DMS114 treated with DMSO at 0.1 percent for 48 hours (cell line): Measurements from ENCODE around the gene PPIA.
"Not testable (repeated sequence)": the region's sequence is repeated elsewhere in the genome, so short reads cannot be mapped to it uniquely, and the experiment has no call there.

Source experiments
- DNase-seq: peaks from one replicate; lab custom pipeline; 2025; ENCODE audit not compliant: unreplicated experiment; lab: John Stamatoyannopoulos, UW

The PPIA gene

DNA sequence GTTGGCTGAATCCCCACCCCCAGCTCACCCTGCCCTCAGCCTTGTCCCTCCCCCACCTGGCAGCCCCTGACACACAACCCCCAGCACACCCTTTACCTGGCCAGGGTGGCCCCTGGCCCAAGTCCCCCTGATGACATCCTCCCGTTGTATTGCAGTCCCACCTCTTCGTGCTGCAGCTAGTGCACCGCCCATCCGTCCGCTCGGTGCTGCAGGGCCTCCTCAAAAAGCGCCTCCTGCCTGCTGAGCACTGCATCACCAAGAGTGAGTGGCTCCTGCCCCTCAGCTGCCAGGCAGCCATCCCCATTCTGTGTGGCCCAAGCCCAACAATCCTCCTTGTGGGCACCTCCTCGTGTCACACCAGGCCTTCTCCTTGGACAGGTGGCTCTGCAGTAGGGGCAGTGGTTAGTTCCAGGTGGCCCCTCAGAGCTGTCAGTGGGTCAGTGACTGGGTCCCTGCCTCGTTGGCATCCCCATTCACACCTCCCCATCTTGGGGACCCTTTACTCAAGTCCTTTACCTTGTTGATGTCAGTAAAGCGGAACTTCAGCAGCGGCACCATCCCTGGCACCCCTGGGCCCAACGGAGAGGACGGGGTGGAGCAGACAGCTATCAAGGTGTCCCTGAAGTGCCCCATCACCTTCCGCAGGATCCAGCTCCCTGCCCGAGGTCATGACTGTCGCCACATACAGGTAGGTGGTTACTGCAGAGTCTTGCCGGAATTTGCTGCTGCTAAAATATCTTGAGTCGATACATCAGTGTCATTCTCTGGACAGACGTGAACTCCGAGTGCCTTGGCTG, 33.6 kb upstream of the PPIA start:
- DNase-seq = no peak

DNA sequence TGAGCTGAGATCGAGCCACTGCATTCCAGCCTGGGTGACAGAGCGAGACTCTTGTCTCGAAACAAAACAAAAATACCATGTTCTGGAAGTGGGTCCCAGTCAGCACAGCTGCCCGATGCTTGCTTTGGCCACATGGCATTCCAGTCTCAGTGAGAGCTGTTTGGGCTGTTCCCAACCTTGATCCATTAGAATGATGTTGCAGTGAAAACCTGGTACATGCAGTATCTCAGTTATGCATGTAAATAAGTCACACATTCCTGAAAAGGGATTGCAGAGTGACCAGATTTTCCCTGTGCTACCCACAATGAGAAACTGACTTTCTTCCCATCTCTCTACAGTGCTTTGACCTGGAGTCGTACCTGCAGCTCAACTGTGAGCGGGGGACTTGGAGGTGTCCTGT, 32.4 kb upstream of the PPIA start:
- no peak for DNase-seq

DNA sequence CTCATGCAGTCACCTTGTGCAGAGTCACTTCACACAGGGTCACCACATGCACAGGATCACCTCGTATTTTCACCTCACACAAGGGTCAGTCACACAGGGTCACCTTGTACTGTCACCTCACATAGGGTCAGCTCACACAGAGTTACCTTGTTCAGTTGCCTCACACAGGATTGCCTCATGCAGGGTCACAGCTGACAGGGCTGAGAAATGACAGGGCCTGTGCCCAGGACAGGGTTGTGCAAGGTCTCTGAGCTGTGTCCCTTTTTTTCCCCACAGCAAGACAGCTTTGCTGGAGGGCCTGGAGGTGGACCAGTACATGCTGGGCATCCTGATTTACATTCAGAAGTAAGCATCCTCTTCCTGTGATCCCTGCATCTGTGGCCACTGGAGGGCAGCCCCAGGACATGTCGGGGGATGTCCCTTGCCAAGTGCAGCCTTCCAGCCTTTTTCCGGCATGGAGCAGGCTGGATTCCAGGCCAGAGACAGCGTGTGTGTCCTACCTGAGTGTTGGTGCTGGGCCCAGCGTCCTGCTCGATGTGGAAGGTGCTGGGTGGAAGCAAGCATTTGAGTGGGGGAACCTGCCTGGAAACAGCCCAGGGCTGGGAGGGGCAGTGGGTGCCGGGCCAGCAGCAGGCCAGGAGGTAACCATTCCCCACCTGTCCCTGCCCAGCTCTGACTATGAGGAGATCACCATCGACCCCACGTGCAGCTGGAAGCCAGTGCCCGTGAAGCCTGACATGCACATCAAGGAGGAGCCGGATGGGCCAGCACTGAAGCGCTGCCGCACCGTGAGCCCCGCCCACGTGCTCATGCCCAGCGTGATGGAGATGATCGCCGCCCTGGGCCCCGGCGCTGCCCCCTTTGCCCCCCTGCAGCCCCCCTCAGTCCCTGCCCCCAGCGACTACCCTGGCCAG, 31.6 kb upstream of the PPIA start:
- no peak for DNase-seq

DNA sequence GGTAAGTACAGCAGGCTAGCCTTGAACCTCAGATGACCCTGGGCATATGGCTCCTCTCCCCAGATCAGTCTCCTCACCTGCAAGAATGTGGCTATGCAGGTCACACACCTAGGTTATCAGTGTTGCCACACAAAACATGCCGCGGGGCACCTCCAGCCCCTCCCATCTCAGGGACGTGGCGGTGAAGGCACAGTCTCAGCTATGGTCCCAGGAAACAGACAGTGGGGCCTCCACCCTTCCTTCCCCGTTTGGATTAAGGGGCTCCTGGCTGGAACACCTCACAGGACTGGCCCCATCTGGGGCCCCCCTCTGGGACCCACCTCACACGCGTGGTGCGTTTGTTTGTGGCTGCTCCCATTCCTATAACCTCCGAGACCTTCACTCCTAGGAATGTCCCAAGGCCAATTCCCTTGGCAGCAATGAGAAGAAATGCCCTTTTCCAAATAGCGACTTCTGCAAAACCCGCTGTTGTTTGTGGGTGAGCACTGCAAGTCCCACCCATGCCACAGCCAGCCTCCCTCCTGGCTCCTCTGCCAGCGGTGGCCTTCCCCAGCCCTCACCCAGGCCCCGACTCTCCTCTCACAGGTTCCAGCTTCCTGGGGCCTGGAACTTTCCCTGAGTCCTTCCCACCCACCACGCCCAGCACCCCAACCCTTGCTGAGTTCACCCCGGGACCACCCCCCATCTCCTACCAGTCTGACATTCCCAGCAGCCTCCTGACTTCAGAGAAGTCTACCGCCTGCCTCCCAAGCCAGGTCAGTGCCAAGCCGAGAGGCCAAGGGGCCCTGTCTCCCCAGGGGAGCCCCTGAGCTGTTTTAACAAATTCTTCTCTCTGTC, 30.7 kb upstream of the PPIA start:
- no peak for DNase-seq

DNA sequence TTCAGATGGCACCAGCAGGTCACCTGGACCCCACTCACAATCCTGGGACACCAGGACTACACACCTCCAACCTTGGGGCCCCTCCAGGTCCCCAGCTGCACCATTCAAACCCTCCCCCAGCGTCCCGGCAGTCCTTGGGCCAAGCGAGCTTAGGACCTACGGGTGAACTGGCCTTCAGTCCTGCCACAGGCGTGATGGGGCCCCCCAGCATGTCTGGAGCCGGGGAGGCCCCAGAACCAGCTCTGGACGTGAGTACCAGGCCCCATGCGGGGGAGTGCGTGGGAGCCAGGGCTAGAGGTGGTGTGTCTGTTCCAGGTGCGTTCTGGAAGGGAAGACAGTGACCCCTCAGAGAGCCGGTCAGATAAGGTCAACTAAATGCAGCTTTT, 30.1 kb upstream of the PPIA start:
- DNase-seq = no peak

DNA sequence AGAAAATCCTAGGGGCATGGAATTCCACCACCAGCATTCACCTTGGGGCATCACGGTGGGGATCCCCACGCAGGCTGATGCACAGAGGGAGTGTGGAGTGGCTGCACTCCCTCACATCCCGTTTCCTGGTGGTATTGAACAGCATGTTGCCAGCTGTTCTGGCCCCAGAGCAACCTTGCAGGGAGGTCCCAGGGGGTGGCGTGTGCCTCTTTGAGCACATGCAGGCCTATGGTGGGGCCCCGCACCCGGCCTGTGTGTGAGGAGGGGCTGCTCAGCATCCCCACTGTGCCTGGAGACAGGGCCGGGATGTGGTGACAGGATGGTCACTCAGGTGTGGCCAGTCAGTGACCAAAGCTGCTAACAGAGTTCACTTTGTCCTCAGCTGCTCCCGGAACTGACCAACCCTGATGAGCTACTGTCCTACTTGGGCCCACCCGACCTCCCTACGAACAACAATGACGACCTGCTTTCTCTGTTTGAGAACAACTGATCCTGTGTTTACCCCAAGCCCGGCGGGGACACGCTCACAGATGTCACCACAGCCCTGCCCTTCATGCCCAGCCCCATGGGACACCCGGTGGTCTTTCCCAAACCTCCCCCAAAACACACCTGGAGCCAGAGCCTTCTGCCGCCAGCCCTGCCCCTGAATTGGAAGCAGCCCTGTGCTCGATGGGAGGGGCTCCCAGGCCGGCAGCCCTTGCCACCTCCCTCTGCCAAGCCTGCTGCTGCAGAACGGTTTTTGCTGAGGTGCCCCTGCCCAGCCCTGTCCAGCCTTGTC, 29.2 kb upstream of the PPIA start:
- no peak for DNase-seq

DNA sequence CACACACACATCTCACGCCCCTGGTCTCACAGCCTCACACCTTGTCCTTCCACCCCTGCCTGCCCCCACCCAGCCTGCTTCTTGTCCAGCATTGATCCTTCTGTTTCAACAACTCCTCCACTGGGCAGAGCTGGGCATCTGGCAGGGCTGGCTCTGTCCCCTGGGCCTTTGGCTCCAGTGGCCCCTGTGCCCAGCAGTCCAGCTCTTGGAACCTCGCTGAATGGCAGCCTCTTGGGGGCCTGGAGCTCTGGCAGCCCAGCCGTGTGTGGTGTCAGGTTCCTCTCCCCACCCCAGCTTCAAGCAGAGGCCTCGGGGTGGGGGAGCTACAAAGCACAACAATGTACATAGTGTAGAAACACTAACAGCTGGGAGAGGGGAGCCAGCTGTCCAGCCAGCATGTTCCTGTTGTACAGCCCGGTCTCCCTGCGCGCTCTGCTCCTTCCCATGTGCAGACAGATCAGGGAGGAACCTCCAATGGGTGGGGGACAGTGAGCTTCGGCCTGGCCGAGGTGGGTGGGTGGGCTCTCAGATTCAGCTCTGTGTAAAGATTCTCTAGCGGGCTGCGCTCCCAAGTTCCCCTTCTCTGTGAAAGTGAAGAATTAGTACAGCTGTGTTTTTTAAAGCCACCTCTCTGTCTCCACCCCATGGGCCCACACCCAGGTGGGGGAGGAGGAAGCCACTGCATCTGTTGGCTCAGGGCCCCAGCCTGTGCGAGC, 28.4 kb upstream of the PPIA start:
- no peak for DNase-seq

DNA sequence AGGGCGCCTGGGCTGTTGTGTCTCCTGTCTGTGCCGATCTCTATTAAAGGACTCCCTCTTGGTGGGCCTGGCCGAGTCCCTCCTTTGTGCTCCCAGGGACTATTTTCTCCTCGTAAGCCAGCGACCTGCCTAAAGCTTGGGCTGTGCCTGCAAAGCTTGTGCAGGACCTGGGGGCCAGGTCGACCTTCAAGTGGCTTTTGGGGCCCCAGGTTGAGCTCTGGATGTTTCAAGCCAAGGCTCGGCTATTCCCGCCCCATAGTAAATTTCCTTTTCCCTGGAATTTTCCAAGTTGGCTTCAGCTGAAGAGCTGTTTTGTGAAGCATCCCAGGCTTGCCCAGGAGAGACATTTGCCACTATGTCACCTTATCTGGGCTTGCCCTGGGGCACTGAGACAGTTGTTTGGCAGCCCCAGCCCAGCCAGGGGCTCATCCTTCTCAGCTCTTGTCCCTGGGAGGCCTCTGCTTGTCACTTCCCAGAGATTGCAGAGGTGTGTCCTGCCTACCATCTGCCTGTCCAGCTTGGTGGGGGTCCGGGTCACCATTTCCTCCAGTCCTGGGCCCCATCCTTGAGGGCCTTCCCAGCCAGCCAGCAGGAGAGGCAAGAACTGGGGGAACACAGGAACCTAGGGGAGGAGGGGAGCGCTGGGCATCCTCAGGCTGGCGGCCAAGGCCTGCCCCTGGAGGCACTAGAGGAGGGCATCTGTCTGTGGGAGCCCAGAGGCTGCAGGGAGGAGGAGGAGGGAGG, 27.7 kb upstream of the PPIA start:
- no peak for DNase-seq

DNA sequence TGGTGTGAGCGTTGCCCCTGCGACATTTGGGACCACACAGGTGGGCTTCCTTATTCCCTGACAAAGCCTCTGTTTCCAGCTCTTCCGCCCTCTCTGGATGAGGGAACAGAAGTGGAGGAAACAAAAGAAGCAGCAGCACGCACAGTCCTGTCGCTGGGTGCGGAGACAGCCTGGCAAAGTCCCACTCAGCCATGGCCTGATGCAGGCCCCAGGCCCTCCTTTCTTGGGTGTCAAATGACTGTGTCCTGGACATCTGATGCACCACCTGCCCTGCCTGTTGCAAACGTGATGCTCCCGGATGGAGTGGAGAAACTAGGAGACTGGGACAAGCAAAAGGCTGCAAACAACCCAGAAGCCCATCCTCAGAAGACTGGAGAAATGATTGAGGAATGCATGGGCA, 27.1 kb upstream of the PPIA start:
- no peak for DNase-seq

DNA sequence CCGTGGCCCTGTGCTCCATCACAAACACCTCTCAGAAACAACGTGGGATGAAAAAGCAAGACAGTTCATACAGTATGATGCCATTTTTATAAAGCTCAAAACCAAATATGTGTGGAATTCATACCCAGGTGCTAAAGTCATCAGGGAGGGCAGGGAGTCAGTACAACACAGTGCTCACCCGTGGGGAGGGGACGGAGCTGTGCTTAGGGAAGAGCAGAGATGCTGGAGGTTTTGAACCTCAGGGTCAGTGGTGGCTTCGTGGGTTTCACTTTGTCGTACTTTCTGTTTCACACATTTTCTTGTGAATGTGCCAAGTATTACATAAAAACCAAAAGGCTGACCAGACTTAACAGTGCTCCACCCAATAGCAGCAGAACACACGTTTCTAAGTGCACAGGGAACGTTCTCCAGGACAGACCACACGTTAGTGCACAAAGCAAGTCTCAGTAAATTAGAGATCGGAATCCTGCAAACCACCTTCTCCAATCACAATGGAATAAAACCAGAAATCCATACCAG, 26.6 kb upstream of the PPIA start:
- DNase-seq = no peak

DNA sequence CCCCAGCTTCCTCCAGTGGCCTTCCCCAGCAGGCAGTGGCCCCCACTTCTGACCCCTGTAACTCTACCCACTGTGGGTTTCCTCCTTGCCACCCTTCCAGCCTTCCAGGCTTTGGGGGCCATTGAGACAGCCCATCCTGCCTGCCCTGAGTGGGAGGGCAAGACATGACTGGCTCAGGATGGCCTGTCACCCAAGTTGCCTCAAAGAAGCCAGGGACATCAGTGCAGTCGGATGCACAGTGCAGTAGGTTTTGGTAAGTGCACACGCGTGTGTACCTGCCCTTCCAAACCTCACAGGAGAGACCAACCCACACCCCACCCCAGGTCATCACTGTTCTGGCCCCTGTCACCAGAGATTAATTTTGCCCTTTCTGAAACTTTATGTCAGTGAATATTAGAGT, 25.1 kb upstream of the PPIA start:
- no peak for DNase-seq

DNA sequence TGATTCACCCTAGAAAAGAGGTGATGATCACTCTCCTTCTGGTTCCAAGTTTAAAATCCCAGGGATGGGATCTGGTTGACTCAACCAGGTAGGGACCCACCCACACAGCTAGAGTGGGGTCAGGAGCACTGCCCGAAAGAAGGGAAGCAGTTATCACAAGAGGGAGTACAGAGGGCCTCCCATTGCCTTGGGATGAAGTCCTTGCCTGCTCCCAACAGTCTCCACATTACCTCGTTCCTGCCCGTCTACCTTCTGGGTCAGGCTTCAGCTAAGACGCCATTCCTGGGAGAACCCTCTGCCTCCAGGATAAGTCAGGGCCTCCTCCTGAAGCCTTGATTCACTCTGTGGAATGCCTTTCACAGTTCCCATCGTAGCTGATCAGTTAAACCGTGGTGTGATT, 24.0 kb upstream of the PPIA start:
- no peak for DNase-seq

DNA sequence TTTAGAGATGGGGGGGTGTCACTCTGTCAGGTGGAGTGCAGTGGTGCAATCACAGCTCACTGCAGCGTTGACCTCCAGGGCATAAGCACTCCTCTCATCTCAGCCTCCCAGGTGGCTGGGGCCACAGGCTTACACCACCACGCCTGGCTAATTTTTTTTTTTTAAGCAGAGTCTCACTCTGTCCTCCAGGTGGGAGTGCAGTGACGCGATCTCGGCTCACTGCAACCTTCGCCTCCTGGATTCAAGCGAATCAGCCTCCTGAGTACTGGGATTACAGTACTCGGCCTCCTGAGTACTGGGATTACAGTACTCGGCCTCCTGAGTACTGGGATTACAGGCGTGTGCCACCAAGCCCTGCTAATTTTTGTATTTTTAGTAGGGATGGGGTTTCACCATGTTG, 23.6 kb upstream of the PPIA start:
- no peak for DNase-seq

DNA sequence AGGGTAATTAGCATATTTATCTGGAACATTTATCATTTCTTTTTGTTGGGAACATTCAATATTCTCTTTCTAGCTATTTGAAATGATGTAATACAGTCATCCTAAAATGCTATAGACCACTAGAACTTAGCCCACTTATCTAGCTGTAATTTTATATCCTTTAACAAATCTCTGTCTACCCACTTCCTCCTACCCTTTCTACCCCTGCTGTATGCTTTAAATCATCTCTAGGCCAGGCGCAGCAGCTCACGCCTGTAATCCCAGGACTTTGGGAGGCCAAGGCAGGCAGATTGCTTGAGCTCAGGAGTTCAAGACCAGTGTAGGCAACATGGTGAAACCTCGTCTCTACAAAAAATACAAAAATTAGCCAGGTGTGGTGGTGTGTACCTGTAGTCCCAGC, 22.0 kb upstream of the PPIA start:
- not testable (repeated sequence) for DNase-seq

DNA sequence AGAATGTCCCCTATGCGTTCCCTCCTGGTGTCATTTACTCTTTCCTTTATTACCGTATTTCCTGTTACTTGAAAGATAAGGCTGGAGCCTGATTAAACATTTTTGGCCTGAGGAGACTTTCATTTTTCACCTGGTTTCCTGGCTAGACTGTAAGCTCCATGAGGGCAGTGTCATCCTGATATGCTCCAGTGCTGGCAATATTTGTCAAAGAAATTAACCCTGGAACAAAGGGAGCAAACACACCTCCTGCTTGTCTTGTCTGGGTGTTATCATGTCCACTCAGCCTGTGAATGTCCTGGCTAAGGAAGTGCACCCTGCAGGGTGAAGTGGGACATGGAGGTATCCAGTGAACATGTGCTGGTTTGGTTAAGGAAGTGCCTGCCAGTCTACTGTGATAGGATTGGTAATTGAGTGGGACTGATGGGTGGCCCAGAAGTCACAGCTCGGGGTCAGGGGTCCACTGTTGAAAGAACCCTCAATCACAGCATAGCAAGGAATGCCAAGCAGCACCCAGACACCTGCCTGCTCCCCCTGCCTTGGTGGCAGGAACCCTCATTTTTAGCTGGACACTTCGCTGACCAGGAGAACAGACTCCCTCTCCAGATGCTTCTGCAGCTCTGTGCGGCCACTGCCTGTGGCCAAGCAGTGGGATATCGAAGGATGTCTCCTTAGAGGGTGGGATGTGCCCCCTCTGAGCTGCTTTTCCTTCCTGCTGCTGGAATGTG, 20.9 kb upstream of the PPIA start:
- no peak for DNase-seq

DNA sequence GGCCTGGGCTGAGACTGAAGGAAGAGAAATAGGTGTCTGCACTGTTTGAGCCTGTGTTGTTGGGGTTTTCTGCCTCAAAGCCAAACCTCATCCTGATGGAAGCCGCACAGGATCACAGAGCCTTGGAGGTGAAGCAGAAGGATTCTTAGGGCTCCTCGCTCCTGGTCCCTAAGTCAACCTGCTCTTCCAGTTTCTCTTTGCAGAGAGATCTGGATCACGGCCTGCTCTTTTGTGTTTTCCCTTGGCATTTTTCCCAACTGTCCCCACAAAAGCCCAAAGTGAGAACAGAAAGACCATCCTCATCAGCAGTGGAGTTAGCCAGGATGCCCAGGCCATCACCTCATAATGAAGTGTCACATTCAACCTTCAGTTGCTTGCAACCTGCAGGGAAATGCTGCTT, 20.3 kb upstream of the PPIA start:
- no peak for DNase-seq

DNA sequence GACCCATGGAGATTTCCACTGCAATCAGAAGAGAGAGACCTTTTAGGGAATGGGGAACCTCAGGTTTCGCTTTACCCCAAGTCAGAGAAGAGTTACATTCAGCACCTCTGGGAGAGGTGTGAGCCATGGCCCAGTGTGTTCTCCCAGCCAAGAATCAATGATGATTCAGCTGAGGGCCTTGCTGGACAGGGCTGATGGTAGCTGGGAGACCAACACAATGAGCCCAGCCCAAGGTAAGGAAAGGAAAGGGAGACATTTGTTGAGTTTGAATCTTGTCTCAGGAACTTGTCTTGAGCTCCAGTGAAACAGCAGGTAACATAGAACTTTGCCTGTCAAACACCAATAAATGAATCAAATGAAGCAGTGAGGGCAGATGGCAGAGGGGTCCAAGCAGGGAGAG, 14.0 kb upstream of the PPIA start:
- no peak for DNase-seq

DNA sequence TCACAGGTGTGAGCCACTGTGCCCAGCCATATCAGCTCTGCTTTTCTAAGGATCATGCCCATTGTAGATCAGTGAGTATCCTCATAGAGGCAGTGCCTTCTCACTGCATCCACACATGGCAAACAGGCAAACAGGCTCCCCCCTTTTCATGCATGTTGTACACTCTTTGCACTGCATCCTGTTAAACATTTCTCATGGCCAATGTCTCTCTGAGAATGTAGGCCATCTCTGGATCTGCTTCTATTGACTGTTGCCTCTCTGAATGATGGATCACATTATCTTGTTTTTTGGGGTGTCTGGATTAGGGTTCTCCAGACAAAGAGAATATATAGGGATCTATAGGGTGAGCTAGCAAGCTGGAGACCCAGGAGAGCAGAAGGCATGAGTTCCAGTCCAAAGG, 13.1 kb upstream of the PPIA start:
- DNase-seq = no peak

DNA sequence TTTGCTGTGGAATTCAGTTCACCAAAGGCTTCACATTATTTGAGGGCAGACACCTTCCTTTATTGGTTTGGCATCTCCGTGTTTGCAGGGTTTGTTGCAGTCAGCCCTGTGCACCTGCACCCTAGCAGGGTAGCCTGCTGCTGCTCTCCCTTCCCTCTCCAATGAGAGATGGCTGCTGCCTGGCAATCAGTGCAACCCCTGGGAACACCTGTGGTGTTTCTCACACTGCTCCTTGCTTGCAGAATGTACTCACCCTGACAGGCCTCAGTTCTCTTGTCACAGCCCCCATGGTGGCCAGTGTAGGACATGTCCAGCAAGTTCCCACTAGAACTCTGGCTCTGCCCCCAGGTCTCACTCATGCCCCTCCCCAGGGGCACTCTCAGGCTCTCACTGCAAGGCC, 12.1 kb upstream of the PPIA start:
- no peak for DNase-seq
